Activated CD4-positive, alpha-beta T cell treated with anti-CD3 and anti-CD28 coated beads, Interleukin-2, amount 50 U/mL, for 48 hours (primary cell): ENCODE results near the gene MIGA2.
A peak's percentile ranks its signal among the peaks of the same experiment; 100 is the strongest.
"Not testable (repeated sequence)": the region's sequence is repeated elsewhere in the genome, so short reads cannot be mapped to it uniquely, and the experiment has no call there.

Experiments
- DNase-seq, 2 experiments: peaks; one replicate each; pipeline ENCODE4 v3.0.0-alpha.2; 2020

Gene MIGA2

DNA sequence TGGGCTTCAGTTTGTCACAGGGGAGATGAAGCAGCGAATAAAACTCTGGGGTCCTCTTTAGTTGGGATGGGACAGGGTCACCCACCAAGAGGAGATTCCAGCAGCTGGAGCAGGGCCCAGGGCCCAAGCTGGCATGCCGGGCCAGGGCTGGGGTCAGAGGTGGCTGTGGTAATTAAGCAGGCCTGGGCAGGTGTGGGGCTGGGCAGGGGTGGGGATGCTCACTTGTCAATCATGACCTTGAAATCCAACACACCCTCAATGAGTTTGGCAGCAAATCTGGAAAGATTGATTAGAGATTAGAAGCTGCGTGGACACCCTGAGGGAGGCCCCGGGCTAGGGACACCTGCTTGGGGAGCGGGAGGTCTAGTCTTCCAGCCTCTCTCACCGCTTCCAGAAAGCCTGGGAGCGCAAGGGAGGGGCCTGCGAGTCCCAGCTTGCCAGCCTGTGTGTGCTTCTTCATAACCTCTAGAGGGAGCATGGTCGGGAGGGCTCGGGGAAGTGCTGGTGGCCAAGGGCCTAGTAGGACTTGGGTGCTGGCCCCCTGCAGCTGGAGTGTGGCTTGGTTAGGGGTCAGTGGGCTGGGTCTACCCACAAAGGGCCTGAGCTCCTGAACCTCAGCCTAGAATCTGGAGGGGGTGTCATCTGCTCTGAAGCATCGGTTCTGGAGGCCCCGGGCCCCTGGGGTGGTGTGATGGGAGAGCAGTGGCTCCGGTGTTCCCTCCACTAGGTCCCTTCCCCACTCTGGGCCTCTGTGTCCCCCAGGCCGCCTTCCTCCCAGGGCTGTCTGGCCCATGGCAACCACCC is 66.6 kb downstream of the MIGA2 start:
- DNase-seq = peak; percentile 25 to 35

DNA sequence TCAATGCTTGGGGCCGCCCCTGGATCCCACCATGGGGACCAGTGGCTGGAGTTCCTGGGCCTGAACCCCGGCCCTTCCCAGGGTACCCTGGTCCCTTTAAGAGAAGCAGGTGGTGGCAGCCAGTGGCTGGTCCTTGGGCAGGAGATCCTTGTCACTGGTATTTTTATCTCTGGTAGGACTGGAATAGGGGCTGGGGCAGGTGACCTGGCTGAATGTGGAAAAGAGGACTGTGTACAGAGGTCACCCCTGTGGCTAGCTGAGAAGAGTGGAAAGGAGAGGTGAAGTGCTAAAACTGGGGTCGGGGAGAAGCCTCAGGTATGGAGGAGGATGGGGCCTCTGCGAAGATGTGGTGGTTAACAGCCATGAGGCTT is 67.2 kb downstream of the MIGA2 start:
- DNase-seq = no peak

DNA sequence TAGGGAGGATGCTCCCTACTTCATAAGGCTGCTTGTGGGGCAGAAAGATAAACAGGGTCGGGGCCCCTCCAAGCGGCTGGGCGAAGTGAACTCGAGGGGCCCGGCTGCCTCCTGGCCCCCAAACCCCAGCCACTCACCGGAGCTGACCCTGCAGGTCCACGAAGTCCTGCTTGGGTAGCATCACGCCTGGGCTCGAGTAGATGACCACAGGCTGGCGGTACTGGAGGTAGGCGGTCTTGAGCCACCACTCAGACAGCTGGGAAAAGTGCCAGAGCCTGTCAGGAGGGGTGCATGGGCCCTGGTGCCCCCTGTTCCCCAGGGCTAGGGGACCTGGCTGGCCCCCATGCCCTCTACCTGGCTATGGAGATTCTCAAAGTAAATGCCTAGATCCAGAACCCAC is 67.6 kb downstream of the MIGA2 start:
- DNase-seq = no peak

DNA sequence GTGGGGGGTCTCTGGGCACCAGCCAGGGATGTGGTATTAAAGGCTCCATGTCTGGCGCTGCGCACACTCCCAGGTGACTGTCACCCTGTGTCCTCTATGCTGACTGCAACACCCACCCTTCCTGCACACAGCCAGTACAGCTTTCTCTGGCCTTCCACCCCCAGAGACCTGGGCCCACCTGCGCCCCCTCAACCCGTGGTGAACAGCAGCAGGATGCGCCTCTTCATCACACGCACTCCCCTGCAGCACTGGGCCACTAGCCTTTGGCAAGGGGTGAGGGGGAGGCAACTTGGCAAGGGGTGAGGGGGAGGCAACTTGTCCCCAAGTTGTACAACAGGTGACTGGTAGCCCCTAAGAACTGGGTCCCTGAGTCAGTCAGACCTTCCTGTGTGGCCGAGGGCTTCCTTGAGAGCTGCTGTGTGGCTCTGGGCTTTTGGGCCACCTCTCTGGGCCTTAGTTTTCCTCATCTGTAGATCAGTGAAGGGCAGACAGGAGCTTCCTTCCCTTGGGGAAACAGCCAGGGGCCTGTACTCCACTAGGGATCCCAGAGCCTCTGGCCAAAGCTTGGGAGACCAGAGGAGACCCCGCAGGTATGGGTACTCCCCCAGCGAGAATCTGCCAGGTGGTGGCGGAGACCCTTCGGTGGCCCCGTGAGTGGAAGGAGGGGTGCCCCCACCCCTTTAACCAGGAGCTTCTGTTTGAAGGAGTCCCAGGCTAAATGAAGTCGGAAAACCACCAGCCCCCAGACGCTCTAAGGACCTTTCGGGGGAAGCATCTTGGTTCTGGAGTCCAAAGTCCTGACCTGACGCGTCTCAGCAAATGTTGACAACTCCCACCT is 69.7 kb downstream of the MIGA2 start:
- no peak for DNase-seq

DNA sequence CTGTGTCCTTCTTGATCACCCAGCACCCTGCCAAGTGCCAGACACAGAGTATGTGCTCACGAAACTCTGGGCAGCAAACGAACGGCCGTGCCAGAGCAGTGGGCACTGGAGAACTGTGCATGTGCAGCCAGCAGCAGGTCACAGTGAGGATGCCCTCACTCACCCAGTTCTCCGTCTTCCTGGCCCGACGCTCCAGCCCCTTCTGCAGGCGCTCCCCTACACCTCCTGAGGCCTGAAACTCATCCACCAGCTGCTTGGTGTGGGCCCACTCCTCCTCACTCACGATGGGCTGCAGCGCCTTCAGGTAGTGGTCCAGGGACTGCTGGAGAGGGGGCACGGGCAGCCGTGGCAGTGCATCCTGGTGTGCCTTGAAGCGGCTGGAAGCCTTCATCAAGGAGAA is 71.2 kb downstream of the MIGA2 start:
- DNase-seq = no peak

DNA sequence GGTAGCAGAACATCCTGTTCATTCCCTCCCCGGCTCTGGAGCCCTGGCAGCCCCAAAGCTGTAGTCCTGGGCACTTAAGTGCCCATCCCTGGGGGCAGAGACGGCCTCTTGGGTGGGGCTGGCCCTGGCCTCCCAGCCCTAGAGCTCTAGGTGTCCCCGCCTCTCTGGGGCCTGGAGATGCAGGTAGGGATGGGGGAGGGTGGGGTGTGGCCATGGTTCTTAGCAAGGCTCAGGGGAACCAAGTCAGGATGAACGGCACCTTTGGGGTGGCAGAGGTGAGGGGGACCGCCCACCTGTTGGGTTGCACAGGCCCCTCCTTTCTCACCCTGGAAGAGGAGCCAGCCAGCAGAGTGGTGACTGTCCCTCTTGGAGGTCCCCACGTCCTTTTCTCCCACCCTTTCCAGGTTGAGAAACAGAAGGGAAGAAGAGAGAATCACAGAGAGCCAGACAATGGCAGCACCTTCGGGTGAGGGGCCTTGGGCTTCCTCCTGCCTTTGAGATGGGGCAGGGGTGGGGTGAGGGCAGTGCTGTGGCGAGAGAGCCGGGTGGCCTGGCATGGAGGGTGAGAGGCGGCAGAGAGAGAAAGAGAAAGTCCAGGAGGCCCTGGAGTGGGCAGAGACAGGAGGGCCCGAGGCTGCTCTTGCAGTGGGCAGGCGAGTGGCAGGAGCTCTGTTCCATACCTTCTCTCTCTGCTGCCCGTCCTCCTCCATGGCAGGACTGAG is 71.8 kb downstream of the MIGA2 start:
- no peak for DNase-seq

DNA sequence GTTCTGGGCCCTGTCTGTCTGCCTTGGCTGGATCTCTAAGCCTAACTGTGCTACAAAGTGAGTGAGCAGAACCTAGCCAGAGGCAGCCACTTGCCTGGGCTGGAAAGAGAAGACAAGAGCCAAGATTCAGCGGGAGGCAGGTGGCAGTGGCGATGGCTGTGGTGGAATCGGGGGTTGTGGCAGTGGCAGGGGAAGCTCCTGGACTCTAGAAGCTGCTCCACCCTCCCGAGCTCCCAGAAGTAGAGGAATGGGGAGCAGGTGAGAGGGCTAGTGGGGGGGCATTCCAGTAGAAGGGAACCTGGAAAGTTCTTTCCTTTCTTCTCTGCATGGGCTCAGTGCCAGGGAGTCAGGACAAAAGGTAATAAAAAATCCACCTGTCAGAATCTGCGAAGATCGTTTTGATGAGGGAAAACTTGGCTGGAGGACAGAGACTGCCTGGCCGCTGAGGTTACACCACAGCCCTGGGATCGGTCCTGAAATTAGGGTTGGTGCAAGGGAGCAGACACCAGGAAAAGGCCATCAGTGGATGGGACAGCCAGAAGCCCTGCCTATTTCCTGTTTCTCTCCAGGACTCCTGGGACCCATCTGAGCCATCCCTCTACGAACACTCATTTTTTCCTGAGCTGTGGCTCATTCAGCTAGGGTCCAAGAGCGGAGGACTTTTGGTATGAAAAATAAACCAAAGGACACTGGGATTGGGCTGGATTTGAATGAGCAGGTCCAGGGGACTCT is 72.5 kb downstream of the MIGA2 start:
- no peak for DNase-seq

DNA sequence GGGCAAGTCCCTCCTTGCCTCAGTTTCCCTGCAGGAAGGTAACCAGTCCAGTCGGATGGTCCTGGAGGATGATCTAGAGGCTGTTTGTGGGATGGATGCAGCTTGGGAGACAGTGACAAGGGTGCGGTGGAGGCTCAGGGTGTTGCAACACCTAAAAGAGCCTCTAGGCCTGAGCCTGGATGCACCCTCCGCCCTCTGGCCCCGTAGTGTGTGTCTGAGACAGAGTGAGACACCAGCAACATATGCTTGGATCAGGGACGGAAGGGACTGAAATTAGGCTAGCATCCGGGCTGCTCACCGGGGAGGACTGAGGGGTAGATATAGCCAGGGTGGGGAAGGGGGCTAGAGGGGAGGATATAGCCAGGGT is 73.1 kb downstream of the MIGA2 start:
- DNase-seq = peak; percentile 21 to 26

DNA sequence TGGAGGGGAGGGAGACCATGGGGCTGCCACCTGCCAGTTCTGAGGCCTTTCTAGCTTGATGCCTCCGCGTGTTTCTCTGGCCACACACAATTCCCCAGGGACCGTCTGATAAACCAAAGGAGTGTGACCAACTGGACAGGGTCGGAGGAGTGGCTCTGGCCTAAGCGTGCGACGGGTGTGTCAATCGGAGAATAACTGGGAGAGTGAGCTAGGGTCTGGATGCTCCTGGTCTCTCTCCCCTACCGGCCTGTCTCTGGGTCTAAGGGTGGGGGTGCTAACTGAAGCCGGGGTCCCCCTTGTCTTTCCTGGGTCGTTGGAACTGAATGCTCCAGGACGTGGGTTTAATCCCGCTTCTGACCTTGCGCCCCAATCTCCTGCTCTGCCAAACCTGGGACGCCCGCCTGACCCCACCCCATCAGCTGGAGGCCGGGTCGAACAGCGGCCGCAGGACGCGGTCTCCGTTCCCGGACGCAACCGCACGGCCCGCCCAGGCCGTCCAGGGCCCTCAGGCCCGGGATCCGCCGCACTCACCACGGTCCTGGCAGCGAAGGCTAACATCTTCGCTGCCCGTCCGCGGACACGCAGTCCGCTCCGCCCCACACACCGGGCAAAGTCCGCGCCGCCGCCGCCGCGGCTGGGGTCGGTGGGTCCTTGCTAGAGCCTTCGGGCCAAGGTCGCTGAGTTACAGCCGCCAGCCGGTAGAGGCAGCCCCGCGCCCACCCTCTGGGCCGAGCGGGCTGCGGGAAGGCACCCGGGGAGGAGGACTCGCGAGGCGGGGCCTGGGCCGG is 73.7 kb downstream of the MIGA2 start:
- DNase-seq = peak in 1 of 2 experiments; percentile 17

DNA sequence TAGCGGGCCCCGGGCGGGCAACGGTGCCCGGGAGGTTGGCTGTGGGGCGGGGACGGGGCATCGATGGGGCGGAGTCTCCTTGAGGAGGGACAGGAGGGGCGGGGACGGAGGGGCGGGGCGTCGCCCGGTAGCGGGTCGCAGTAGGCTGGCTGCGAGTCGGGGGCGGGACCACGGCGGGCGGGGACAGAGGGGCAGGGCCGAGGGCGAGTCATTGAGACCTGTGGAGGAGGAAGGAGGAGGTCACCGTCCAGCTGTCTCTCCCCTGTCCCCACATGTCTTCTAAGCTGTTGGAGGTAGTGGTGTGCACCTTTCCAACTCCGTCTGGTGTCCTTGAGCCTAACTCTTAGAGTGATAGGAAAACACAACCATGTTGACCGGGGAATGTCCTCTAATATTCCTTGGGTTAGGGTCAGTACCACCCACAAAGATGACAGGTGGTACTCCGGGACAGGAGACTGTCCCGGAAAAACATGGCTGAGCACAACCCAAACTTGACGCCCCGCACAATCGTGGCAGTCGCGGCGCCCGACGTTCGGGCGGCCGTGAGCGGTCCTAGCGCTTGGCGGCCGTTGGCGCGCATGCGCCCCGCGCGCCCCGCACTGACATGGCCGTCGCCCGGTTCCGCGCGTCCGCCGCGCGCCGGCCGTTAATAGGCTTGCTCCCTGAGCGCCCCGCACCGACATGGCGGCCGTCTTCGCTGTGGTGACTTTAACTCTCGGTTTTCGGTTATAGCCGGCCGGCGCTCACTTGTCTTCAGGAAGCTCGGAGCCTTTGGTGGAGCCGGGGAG is 74.5 kb downstream of the MIGA2 start, which contains the start of the genes CRAT and PTPA:
Gene CRAT (minus strand): TSS at position 54 of the 788 bp plus-strand sequence. CDS start 284 bp downstream, outside the sequence.
Gene PTPA (plus strand): TSS at position 676 of the 788 bp plus-strand sequence. CDS start 186 bp downstream, outside the sequence.
- peak; percentile 99 for DNase-seq

DNA sequence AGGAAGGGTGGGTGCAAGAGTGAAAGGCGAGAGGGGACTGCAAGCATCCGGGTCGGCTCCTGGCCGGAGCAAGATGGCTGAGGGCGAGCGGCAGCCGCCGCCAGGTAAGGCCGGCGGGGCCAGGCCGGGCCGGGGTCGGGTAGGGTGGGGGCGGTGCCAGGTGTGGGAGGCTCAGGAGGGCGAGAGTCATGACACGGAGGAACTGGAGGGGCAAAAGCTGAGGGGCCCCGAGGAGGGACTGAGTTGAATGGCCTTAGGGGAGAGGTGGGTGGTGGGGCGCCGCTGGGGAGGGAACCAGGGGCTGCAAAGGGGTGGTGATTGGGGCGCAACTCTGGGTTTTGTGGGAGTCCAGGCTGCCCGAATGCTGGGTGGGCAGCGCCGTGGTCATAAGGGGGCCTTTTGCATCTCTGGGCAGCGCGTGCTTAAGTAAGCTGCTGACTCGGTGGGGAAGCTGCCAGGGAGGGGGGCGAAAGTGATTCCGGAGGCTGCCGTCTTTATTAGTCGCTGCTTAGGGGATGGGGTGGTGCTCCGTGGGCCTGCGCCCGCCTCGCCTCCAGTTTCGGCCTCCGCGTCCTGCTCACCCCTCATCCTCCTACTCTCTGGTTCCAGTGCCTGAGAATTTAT is 75.2 kb downstream of the MIGA2 start:
- peak; percentile 35 to 39 for DNase-seq

DNA sequence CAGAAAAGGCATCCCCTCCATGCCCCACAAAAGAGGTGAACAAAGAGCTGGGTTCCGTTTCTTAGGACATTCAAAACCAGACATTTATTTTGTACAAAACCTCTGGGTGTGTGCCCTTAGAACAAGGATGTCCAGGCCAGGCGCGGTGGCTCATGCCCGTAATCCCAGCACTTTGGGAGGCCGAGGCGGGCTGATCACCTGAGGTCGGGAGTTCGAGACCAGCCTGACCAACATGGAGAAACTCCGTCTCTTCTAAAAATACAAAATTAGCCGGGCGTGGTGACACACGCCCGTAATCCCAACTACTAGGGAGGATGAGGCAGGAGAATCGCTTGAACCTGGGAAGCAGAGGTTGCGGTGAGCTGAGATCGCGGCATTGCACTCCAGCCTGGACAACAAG is 76.1 kb downstream of the MIGA2 start:
- not testable (repeated sequence) for DNase-seq

DNA sequence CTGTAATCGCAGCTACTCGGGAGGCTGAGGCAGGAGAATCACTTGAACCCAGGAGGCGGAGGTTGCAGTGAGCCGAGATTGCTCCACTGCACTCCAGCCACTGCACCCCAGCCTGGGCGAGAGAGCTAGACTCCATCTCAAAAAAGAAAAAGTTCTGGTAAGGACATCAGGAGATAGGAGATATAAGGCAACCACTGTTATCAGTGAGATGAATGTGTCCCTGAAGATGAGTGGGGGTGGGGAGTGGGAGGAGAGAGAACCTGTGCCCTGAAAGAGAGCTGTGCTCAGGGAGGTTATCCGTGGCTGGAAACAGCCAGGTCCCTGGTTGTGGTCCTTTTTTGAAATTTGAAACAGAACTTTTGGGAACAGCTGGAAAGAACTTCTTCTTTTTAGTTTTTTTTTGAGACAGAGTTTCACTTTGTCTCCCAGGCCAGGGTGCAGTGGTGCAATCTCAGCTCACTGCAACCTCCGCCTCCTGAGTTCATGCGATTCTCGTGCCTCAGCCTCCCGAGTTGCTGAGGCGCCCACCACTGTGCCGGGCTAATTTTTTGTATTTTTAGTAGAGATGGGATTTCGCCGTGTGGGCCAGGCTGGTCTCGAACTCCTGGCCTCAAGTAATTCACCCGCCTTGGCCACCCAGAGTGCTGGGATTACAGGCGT is 77.3 kb downstream of the MIGA2 start:
- DNase-seq = no peak

DNA sequence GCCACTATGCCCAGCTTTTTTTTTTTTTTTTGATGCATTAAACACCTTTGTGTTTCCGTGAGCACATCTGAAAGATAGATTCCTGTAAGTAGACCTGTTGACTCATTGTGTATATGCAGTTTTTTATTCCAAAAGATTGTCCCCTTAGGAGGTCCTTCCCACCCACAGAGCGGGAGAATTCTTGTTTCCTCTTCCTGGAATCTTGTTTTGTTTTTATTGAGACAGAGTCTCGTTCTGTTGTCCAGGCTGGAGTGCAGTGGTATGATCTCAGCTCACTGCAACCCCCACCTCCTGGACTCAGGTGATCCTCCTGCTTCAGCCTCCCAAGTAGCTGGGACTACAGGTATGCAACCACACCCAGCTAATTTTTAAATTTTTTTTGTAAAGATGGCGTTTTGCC is 82.4 kb downstream of the MIGA2 start:
- DNase-seq = no peak

DNA sequence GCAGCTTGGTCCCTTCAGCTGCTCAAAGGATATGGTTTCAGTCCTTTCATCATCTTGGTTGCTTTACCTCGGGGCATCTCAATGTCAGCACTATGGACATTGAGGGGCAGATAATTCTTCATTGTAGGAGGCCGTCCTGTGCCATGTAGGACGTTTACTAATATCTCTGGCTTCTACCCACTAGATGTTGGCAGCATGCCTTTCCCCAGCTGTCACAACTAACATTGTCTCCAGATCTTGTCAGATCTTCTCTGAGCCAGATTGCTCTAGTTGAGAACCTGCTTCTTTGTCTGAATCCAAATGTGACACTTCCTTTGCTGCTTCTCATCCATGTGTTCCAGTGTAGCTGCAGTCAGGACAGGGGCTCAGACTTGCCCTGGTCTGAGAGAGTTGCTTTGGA is 85.1 kb downstream of the MIGA2 start:
- no peak for DNase-seq
